HL-60 (cell line): Measurements from ENCODE around the gene TSGA10.

Experiments used
- CTCF ChIP-seq: IDR thresholded peaks from one replicate; pipeline ENCODE4 v1.5.1; 2011; ENCODE audit warnings: low read length, control low read depth, inconsistent platforms; ENCODE audit not compliant: insufficient read depth
- GABPA ChIP-seq: IDR thresholded peaks from 2 replicates; pipeline ENCODE4 v1.6.1; 2012; ENCODE audit warnings: low read depth
- POLR2AphosphoS5 ChIP-seq: IDR thresholded peaks from 2 replicates; pipeline ENCODE4 v1.6.1; 2012; ENCODE audit warnings: low read depth
- REST ChIP-seq: IDR thresholded peaks from 2 replicates; pipeline ENCODE4 v1.6.1; 2012; ENCODE audit warnings: low read depth; ENCODE audit not compliant: insufficient replicate concordance
- SPI1 ChIP-seq: IDR thresholded peaks from 2 replicates; pipeline ENCODE4 v1.6.1; 2012; ENCODE audit warnings: low read depth, mild to moderate bottlenecking, borderline replicate concordance

- TF ChIP-seq CTCF (no peak), POLR2AphosphoS5 (no peak), GABPA (no peak), REST (no peak), SPI1 (no peak)
These were observed 72.9 kb downstream of the TSGA10 start for GRCh38 chr2:99081891-99082290.
